Neural progenitor cell (in vitro differentiated cells): ENCODE measurements around the gene SRBD1. TPM values are rescaled to one million over a fixed set of nuclear protein-coding genes. Genes with fewer than 3 reads are reported as not detected.

Experiments
- DNase-seq: peaks from one replicate; pipeline ENCODE4 v3.0.0-alpha.2; 2016; ENCODE audit warnings: low spot score
- H2AFZ ChIP-seq: fragments of 200-600 bp; sonication (generic); replicated peaks from 2 replicates; pipeline ENCODE4 v1.6.1; 2016; ENCODE audit warnings: antibody characterized with exemption
- H3F3A ChIP-seq: fragments of 200-600 bp; sonication (generic); 2 replicates; pipeline ENCODE4 v1.6.1; 2016; ENCODE audit warnings: antibody characterized with exemption, low read depth
- H3K27ac ChIP-seq: fragments of 200-600 bp; sonication (generic); 2 replicates; pipeline ENCODE4 v1.5.1; 2016; ENCODE audit warnings: mild to moderate bottlenecking
- H3K27me3 ChIP-seq: fragments of 200-600 bp; sonication (generic); 2 replicates; pipeline ENCODE4 v1.6.1; 2016; ENCODE audit warnings: mild to moderate bottlenecking, moderate library complexity
- H3K36me3 ChIP-seq: fragments of 200-600 bp; sonication (generic); 2 replicates; pipeline ENCODE4 v1.5.1; 2016
- H3K4me1 ChIP-seq: fragments of 200-600 bp; sonication (generic); 2 replicates; pipeline ENCODE4 v1.6.1; 2016; ENCODE audit warnings: mixed run types
- H3K4me2 ChIP-seq: fragments of 200-600 bp; sonication (generic); 2 replicates; pipeline ENCODE4 v1.6.1; 2016
- H3K4me3 ChIP-seq: fragments of 200-600 bp; sonication (generic); 2 replicates; pipeline ENCODE4 v1.5.1; 2016
- H3K79me2 ChIP-seq: fragments of 200-600 bp; sonication (generic); 2 replicates; pipeline ENCODE4 v1.6.1; 2016; ENCODE audit warnings: low read depth
- H3K9ac ChIP-seq: fragments of 200-600 bp; sonication (generic); 2 replicates; pipeline ENCODE4 v1.6.1; 2016
- H3K9me3 ChIP-seq: fragments of 200-600 bp; sonication (generic); 2 replicates; pipeline ENCODE4 v1.5.1; 2016; ENCODE audit warnings: low read depth
- H4K20me1 ChIP-seq: fragments of 200-600 bp; sonication (generic); 2 replicates; pipeline ENCODE4 v1.6.1; 2016; ENCODE audit warnings: low read depth
- H3K27ac Mint-ChIP-seq: 3 replicates; pipeline ENCODE4 v1.8.0; 2021; ENCODE audit warnings: mixed read lengths
- H3K27me3 Mint-ChIP-seq: 2 replicates; pipeline ENCODE4 v1.8.0; 2022; ENCODE audit warnings: low read depth, mild to moderate bottlenecking, inconsistent platforms, moderate library complexity, mixed read lengths; ENCODE audit not compliant: insufficient read depth
- H3K36me3 Mint-ChIP-seq: 3 replicates; pipeline ENCODE4 v1.8.0; 2021; ENCODE audit warnings: mixed read lengths
- H3K4me1 Mint-ChIP-seq: 3 replicates; pipeline ENCODE4 v1.8.0; 2021; ENCODE audit warnings: mixed read lengths
- H3K4me3 Mint-ChIP-seq: 3 replicates; pipeline ENCODE4 v1.8.0; 2021; ENCODE audit warnings: mild to moderate bottlenecking, moderate library complexity, mixed read lengths
- H3K9me3 Mint-ChIP-seq: 3 replicates; pipeline ENCODE4 v1.8.0; 2020; ENCODE audit warnings: mixed read lengths
- CTCF ChIP-seq: fragments of 200-600 bp; sonication (generic); IDR thresholded peaks from 2 replicates; pipeline ENCODE4 v1.5.1; 2017; ENCODE audit warnings: antibody characterized with exemption, mild to moderate bottlenecking
- EZH2 ChIP-seq: fragments of 200-600 bp; sonication (generic); IDR thresholded peaks from 2 replicates; pipeline ENCODE4 v1.6.1; 2017; ENCODE audit warnings: antibody characterized with exemption, mild to moderate bottlenecking, moderate library complexity
- EZH2phosphoT487 ChIP-seq: fragments of 200-600 bp; sonication (generic); IDR thresholded peaks from 2 replicates; pipeline ENCODE4 v1.6.1; 2017; ENCODE audit warnings: antibody characterized with exemption
- total RNA-seq: library from RNA; depleted of rRNA; stranded (reverse); fragments of >200 nt; gene quantifications from 2 replicates; pipeline ENCODE4 v1.2.3, GENCODE V29; 2015; ENCODE audit warnings: low replicate concordance

Gene SRBD1
- total RNA-seq, 1 donor from 2014 or later = 37.2 TPM

- no peak overlapping the region for H3K4me3 ChIP-seq
- no peaks in the 10 kb centered on the region for H3F3A ChIP-seq
- H3K4me1 Mint-ChIP-seq = no peaks in the 10 kb centered on the region
- H3K36me3 ChIP-seq = no peaks in the 10 kb centered on the region
- H3K27me3 Mint-ChIP-seq = peaks cover 3% of the 10 kb centered on the region
- H3K9me3 ChIP-seq = no peaks in the 10 kb centered on the region
- DNase-seq = no peak
- no peak overlapping the region for H3K27ac ChIP-seq
- TF ChIP-seq CTCF = no peak
- TF ChIP-seq EZH2phosphoT487 = no peak
- TF ChIP-seq EZH2 = no peak
- H3K36me3 Mint-ChIP-seq = no peaks in the 10 kb centered on the region
- no peak overlapping the region for H3K27ac Mint-ChIP-seq
- no peak overlapping the region for H2AFZ ChIP-seq
- H3K4me1 ChIP-seq = peaks cover 1% of the 10 kb centered on the region
- no peak overlapping the region for H3K4me3 Mint-ChIP-seq
- H3K4me2 ChIP-seq = no peak overlapping the region
- H3K27me3 ChIP-seq = peaks cover 13% of the 10 kb centered on the region
- H3K79me2 ChIP-seq = no peaks in the 10 kb centered on the region
- H3K9me3 Mint-ChIP-seq = no peaks in the 10 kb centered on the region
- H4K20me1 ChIP-seq = no peaks in the 10 kb centered on the region
- H3K9ac ChIP-seq = no peak overlapping the region
Measured at GRCh38 chr2:45637440-45637839, 26.4 kb upstream of the SRBD1 start.

- no peaks in the 10 kb centered on the region for H3K27me3 ChIP-seq
Measured at GRCh38 chr2:45636008-45636407, 24.9 kb upstream of the SRBD1 start.

GRCh38 chr2:45634223-45634622 lies 23.2 kb upstream of the SRBD1 start:
- Mint-ChIP-seq H3K4me1 (no peaks in the 10 kb centered on the region), H3K9me3 (no peaks in the 10 kb centered on the region), H3K4me3 (no peak overlapping the region), H3K27me3 (peaks cover 2% of the 10 kb centered on the region), H3K27ac (no peak overlapping the region), H3K36me3 (no peaks in the 10 kb centered on the region)
- no peaks in the 10 kb centered on the region for H4K20me1 ChIP-seq
- TF ChIP-seq EZH2phosphoT487 (no peak), EZH2 (no peak), CTCF (no peak)
- no peak overlapping the region for H3K9ac ChIP-seq
- H3K4me3 ChIP-seq = no peak overlapping the region
- H3K9me3 ChIP-seq = no peaks in the 10 kb centered on the region
- H3F3A ChIP-seq = peaks cover 3% of the 10 kb centered on the region
- H3K79me2 ChIP-seq = no peaks in the 10 kb centered on the region
- no peaks in the 10 kb centered on the region for H3K36me3 ChIP-seq
- no peak overlapping the region for H3K27ac ChIP-seq
- H2AFZ ChIP-seq = no peak overlapping the region
- H3K27me3 ChIP-seq = no peaks in the 10 kb centered on the region
- no peak overlapping the region for H3K4me2 ChIP-seq
- DNase-seq = no peak
- H3K4me1 ChIP-seq = peaks cover 14% of the 10 kb centered on the region

More at GRCh38 chr2:45636008-45636407, 24.9 kb upstream of the SRBD1 start:
- Histone ChIP-seq H3K4me3 (no peak overlapping the region), H3F3A (peaks cover 3% of the 10 kb centered on the region), H3K79me2 (no peaks in the 10 kb centered on the region), H3K4me1 (peaks cover 14% of the 10 kb centered on the region), H3K9me3 (no peaks in the 10 kb centered on the region), H3K36me3 (no peaks in the 10 kb centered on the region), H3K4me2 (no peak overlapping the region), H4K20me1 (no peaks in the 10 kb centered on the region), H3K9ac (no peak overlapping the region), H2AFZ (no peak overlapping the region), H3K27ac (no peak overlapping the region)
- no peak for DNase-seq
- TF ChIP-seq EZH2phosphoT487 (no peak), CTCF (no peak), EZH2 (no peak)
- H3K36me3 Mint-ChIP-seq = no peaks in the 10 kb centered on the region
- no peak overlapping the region for H3K27ac Mint-ChIP-seq
- H3K9me3 Mint-ChIP-seq = no peaks in the 10 kb centered on the region
- H3K4me3 Mint-ChIP-seq = no peak overlapping the region
- H3K4me1 Mint-ChIP-seq = no peaks in the 10 kb centered on the region
- H3K27me3 Mint-ChIP-seq = peaks cover 2% of the 10 kb centered on the region
